Endodermal cell (in vitro differentiated cells): ENCODE results near the gene SUPT3H. TPM values are rescaled to one million over a fixed set of nuclear protein-coding genes. Genes with fewer than 3 reads are reported as not detected.

Experiments used
- DNase-seq: peaks from one replicate; pipeline ENCODE4 v3.0.0-alpha.2; 2017
- H3K27ac ChIP-seq: 2 replicates; pipeline ENCODE4 v1.5.1; 2013; ENCODE audit warnings: mild to moderate bottlenecking, low read depth, low read length, moderate library complexity
- H3K27me3 ChIP-seq: 2 replicates; pipeline ENCODE4 v1.6.1; 2013; ENCODE audit warnings: mild to moderate bottlenecking, low read length, moderate library complexity; ENCODE audit not compliant: insufficient read depth, control insufficient read depth, poor library complexity, severe bottlenecking
- H3K36me3 ChIP-seq: 2 replicates; pipeline ENCODE4 v1.7.0; 2013; ENCODE audit warnings: mild to moderate bottlenecking, low read length, moderate library complexity; ENCODE audit not compliant: control insufficient read depth, insufficient read depth
- H3K4me1 ChIP-seq: one replicate; pipeline ENCODE4 v1.7.0; 2013; ENCODE audit warnings: low read length; ENCODE audit not compliant: control insufficient read depth, insufficient read depth
- H3K4me3 ChIP-seq: 2 replicates; pipeline ENCODE4 v1.5.1; 2013; ENCODE audit warnings: mild to moderate bottlenecking, low read length, moderate library complexity
- H3K9ac ChIP-seq: 2 replicates; pipeline ENCODE4 v1.6.1; 2013; ENCODE audit warnings: mild to moderate bottlenecking, low read length, moderate library complexity; ENCODE audit not compliant: poor library complexity, severe bottlenecking; ENCODE audit errors: extremely low read depth
- H3K9me3 ChIP-seq: 2 replicates; pipeline ENCODE4 v1.6.1; 2013; ENCODE audit warnings: mild to moderate bottlenecking, low read length, moderate library complexity; ENCODE audit not compliant: control insufficient read depth
- H3K27ac Mint-ChIP-seq: 2 replicates; pipeline ENCODE4 v1.8.0; 2020; ENCODE audit warnings: mixed read lengths
- H3K27me3 Mint-ChIP-seq: 2 replicates; pipeline ENCODE4 v1.8.0; 2021; ENCODE audit warnings: mild to moderate bottlenecking, mixed read lengths; ENCODE audit not compliant: insufficient read depth
- H3K36me3 Mint-ChIP-seq: 2 replicates; pipeline ENCODE4 v1.8.0; 2020; ENCODE audit warnings: low read depth, mixed read lengths
- H3K4me1 Mint-ChIP-seq: 2 replicates; pipeline ENCODE4 v1.8.0; 2020; ENCODE audit warnings: mixed read lengths
- H3K4me3 Mint-ChIP-seq: 2 replicates; pipeline ENCODE4 v1.8.0; 2020; ENCODE audit warnings: mild to moderate bottlenecking, moderate library complexity, mixed read lengths
- H3K9me3 Mint-ChIP-seq: 2 replicates; pipeline ENCODE4 v1.8.0; 2020; ENCODE audit warnings: mild to moderate bottlenecking, mixed read lengths
- WGBS, 2 experiments: methylation state at CpG; one replicate each; pipeline versions ENCODE4 v1.1.5 to v1.1.7; 2013; ENCODE audit warnings: missing lambda C conversion rate in 2 of 2, mixed read lengths in 1 of 2; ENCODE audit not compliant: insufficient coverage in 1 of 2, insufficient read length in 1 of 2; 5-methylcytosine and 5-hydroxymethylcytosine counted together
- total RNA-seq, 2 donors: library from RNA; stranded (reverse); fragmentation: NEBNext Ultra II Directional in 1 of 2; extraction: Animal tissue kit (Norgen Biotek cat#: 25700) in 1 of 2; gene quantifications; 2 replicates in 1 of 2; 3 replicates in 1 of 2; pipeline ENCODE4 v1.2.1, GENCODE V29; 2021
- TF ChIP-seq, protein P1 (sequence below): fragments of 200-600 bp; sonication (generic); conservative IDR thresholded peaks from 2 replicates; pipeline ENCODE4 v1.5.0; 2021; ENCODE audit warnings: antibody characterized with exemption, mild to moderate bottlenecking

The SUPT3H gene
- total RNA-seq, 2 donors from 2014 or later, result 32.4 to 34.7 TPM

DNA sequence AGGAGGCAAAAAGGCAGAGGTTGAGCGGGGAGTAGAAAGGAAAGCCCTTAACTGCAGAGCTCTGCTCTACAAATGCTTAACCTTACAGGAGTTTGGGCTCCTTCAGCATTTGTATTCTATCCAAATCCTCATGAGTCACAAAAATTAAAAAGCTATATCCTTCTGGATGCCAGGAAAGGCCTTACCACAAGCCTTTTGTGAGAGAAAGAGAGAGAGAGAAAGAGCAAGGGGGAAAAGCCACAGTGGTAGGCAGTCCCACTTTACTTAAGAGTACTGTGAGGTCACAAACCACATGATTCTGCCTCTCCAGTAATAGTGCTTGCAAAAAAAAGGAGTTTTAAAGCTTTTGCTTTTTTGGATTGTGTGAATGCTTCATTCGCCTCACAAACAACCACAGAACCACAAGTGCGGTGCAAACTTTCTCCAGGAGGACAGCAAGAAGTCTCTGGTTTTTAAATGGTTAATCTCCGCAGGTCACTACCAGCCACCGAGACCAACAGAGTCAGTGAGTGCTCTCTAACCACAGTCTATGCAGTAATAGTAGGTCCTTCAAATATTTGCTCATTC is 49.7 kb downstream of the SUPT3H start, which contains the start of gene RUNX2:
RUNX2 (plus strand) TSS at position 375 of the 567 bp plus-strand sequence. CDS start 397 bp downstream, outside the sequence.
- Mint-ChIP-seq H3K9me3 (no peaks in the 10 kb centered on the region), H3K4me1 (peaks cover 31% of the 10 kb centered on the region), H3K4me3 (peak within 1 kb of the TSS; percentile 43), H3K27me3 (no peaks in the 10 kb centered on the region), H3K27ac (peak within 1 kb of the TSS; percentile 69), H3K36me3 (no peaks in the 10 kb centered on the region)
- Histone ChIP-seq H3K9me3 (no peaks in the 10 kb centered on the region), H3K36me3 (no peaks in the 10 kb centered on the region), H3K9ac (no peak within 1 kb of the TSS), H3K27me3 (no peaks in the 10 kb centered on the region), H3K27ac (no peak within 1 kb of the TSS), H3K4me1 (no peaks in the 10 kb centered on the region), H3K4me3 (no peak within 1 kb of the TSS)
- 59 to 60% methylated on average over 1 to 5 of the region's 5 CpGs for WGBS, 2 experiments
- peak; percentile 58 for DNase-seq
- TF ChIP-seq, protein P1, sequence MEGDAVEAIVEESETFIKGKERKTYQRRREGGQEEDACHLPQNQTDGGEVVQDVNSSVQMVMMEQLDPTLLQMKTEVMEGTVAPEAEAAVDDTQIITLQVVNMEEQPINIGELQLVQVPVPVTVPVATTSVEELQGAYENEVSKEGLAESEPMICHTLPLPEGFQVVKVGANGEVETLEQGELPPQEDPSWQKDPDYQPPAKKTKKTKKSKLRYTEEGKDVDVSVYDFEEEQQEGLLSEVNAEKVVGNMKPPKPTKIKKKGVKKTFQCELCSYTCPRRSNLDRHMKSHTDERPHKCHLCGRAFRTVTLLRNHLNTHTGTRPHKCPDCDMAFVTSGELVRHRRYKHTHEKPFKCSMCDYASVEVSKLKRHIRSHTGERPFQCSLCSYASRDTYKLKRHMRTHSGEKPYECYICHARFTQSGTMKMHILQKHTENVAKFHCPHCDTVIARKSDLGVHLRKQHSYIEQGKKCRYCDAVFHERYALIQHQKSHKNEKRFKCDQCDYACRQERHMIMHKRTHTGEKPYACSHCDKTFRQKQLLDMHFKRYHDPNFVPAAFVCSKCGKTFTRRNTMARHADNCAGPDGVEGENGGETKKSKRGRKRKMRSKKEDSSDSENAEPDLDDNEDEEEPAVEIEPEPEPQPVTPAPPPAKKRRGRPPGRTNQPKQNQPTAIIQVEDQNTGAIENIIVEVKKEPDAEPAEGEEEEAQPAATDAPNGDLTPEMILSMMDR, result no peak

DNA sequence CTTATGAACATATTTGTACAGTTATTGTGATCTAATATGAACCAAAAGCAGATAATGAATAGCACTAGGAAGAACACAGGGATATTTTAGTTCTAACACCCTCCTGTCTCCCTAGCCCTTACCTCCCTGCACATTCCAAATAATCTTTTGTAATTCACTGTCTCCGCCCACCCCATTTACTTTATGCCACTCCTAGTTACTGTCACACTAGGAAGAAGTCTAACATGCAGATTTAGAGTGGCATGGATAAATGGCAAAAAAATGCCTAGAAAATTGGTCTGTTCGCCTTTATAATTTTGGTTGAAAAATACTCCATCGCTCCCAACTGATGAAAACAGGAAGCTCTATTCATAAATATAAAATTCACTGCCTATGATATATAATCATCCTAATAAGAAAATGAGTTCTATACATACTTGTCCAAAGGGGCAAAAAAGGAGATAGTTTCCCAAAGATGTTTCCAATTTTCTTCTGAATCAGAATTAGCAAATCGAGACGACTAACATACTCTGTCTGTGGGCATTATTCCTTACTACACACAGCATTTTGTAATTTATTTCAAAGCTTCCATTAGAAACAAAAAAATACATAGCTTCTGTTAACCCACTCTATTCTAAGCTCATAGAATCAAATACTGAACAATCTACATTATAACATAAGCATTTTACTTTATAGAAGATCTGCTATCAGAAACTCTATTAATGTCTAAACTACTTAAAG is 50.9 kb downstream of the SUPT3H start:
- no peaks in the 10 kb centered on the region for H3K36me3 Mint-ChIP-seq
- DNase-seq, result no peak
- Histone ChIP-seq H3K9me3 (no peaks in the 10 kb centered on the region), H3K27ac (no peak overlapping the region), H3K4me3 (no peak overlapping the region), H3K4me1 (no peaks in the 10 kb centered on the region), H3K9ac (no peak overlapping the region), H3K27me3 (no peaks in the 10 kb centered on the region), H3K36me3 (no peaks in the 10 kb centered on the region)
- H3K27me3 Mint-ChIP-seq, result no peaks in the 10 kb centered on the region
- WGBS, 2 experiments, result 94 to 100% methylated on average over 3 to 5 of the region's 5 CpGs
- TF ChIP-seq, protein P1, result no peak
- H3K4me1 Mint-ChIP-seq, result peaks cover 31% of the 10 kb centered on the region
- H3K27ac Mint-ChIP-seq, result no peak overlapping the region
- no peak overlapping the region for H3K4me3 Mint-ChIP-seq
- H3K9me3 Mint-ChIP-seq, result no peaks in the 10 kb centered on the region

DNA sequence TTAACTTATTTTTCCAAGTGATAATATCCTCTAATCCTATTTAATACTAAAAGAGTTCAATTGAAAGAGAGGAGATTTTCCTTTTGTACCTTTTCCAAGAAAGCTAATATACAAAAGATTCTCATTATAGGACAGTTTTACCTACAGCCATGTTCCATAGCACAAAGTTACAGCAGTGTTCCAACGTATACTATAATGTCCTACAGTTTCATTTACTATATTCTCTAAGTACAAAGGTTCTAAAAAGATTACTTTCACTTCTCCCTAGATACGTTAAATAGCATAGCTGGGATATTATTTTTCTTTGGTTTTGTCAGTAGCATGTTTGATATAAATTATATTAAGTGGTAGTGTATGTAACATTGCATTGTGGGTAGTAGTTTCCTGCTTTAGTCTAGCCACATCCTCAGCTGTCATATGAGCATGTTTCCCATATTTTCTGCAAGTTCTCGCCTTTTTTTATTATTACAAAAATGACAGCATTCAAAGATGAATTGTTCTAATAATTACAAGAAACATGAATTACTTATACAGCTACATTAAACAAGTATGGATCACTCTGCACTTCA is 54.0 kb downstream of the SUPT3H start:
- no peaks in the 10 kb centered on the region for H3K27me3 Mint-ChIP-seq
- H3K4me1 Mint-ChIP-seq, result peaks cover 23% of the 10 kb centered on the region
- no peaks in the 10 kb centered on the region for H3K9me3 Mint-ChIP-seq
- Histone ChIP-seq H3K9ac (no peak overlapping the region), H3K9me3 (no peaks in the 10 kb centered on the region), H3K27ac (no peak overlapping the region), H3K36me3 (no peaks in the 10 kb centered on the region), H3K27me3 (no peaks in the 10 kb centered on the region), H3K4me3 (no peak overlapping the region), H3K4me1 (no peaks in the 10 kb centered on the region)
- H3K27ac Mint-ChIP-seq, result no peak overlapping the region
- DNase-seq, result no peak
- no peaks in the 10 kb centered on the region for H3K36me3 Mint-ChIP-seq
- H3K4me3 Mint-ChIP-seq, result no peak overlapping the region
- TF ChIP-seq, protein P1, result no peak
- 99 to 100% methylated on average over 1 to 3 of the region's 3 CpGs for WGBS, 2 experiments
